Measurements from ENCODE around the gene ZBTB7C. TPM values are rescaled to one million over a fixed set of nuclear protein-coding genes. Genes with fewer than 3 reads are reported as not detected.

ZBTB7C gene
- total and polyA plus RNA-seq, 2 donors (not counting 1 experiment from before 2014, with no cell fraction given), result not detected

- no peaks in the 10 kb centered on the region for H4K20me1 ChIP-seq (ENCODE audit: control insufficient read depth, insufficient read depth, low read length, poor library complexity, severe bottlenecking)
- Mint-ChIP-seq H3K27me3 (peaks cover 73% of the 10 kb centered on the region), H3K9me3 (ENCODE audit: insufficient read depth) (peaks cover 3% of the 10 kb centered on the region), H3K4me1 (no peaks in the 10 kb centered on the region), H3K27ac (no peak overlapping the region), H3K4me3 (no peak overlapping the region)
- no peak overlapping the region for H2AFZ ChIP-seq (ENCODE audit: insufficient read depth, low read depth, low read length, poor library complexity, severe bottlenecking)
- H3K9ac ChIP-seq (ENCODE audit: low read length), result no peak overlapping the region
- H3K79me2 ChIP-seq (ENCODE audit: control insufficient read depth, insufficient read depth, low read length), result no peaks in the 10 kb centered on the region
- whole genome bisulfite sequencing (ENCODE audit: insufficient coverage), result 82% methylated on average over 4 of the region's 4 CpGs
- peaks cover 0 to 6% (median 0%) of the 10 kb centered on the region in 3 donors for H3K9me3 ChIP-seq (ENCODE audit: control extremely low read depth in 1 of 3, control insufficient read depth in 2 of 3, insufficient read depth in 1 of 3, low read length in 2 of 3)
- H3K4me3 ChIP-seq (ENCODE audit: control extremely low read depth in 1 of 5, extremely low read depth in 1 of 5, insufficient read depth in 1 of 5, low read depth in 2 of 5, low read length in 4 of 5), result no peak overlapping the region
- DNase-seq (no peak), ATAC-seq (ENCODE audit: low read depth) (no peak)
- peaks cover 0 to 31% (median 19%) of the 10 kb centered on the region in 4 experiments for H3K27me3 ChIP-seq (replicated peaks in 1 of 4; ENCODE audit: control extremely low read depth in 1 of 4, control insufficient read depth in 3 of 4, insufficient read depth in 4 of 4, low read length in 3 of 4)
- H3K4me1 ChIP-seq (ENCODE audit: control insufficient read depth in 2 of 2, insufficient read depth in 2 of 2, low read length in 2 of 2), result no peaks in the 10 kb centered on the region
- ChIA-PET CTCF (interaction anchor here (1.9 kb wide), 1 partner anchor 28 kb away, joined by 5 read pairs; no protein-coding TSS in a partner anchor), POLR2A (no interaction called here)
- no peaks in the 10 kb centered on the region for H3K36me3 ChIP-seq (replicated peaks in 1 of 2; ENCODE audit: control extremely low read depth in 1 of 2, control insufficient read depth in 1 of 2, extremely low read depth in 1 of 2, insufficient read depth in 2 of 2, low read length in 1 of 2)
- TF ChIP-seq CTCF (IDR thresholded peaks at IDR 0.05) (no peak), EZH2 (IDR thresholded peaks at IDR 0.05; ENCODE audit: borderline replicate concordance, insufficient read depth, low read depth, low read length, poor library complexity, severe bottlenecking) (no peak)
- no peak overlapping the region for H3K27ac ChIP-seq (ENCODE audit: low read length in 2 of 2)
- no peak overlapping the region for H3K4me2 ChIP-seq (replicated peaks; ENCODE audit: low read depth, low read length, poor library complexity, severe bottlenecking)
- intact Hi-C loops (cut with micrococcal nuclease), result no loop called here
Observed at GRCh38 chr18:48417985-48418384, 8.8 kb upstream of the ZBTB7C start.

DNA sequence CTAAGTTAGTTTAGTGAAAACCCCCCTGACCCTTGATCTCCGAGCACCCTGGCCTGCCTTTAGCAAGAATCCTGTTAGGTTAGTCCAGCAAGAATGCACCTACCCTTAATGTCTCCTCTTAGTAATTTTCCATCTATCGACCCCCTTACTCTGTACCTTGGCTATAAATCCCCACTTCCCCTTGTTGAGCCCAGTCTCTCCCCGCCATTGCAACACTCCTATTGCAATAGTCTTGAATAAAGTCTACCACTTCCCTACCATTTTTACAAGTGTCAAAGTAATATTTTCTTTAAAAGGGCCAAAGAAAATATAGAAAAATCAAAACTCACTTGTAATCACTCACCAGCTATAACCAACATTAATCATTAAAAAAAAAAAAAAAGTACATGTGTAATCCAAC is 4.2 kb upstream of the ZBTB7C start:
- no peak overlapping the region for H3K9ac ChIP-seq (ENCODE audit: low read length)
- H3K9me3 ChIP-seq (ENCODE audit: control extremely low read depth in 1 of 3, control insufficient read depth in 2 of 3, insufficient read depth in 1 of 3, low read length in 2 of 3), result peaks cover 0 to 5% (median 0%) of the 10 kb centered on the region in 3 donors
- H3K4me3 ChIP-seq (ENCODE audit: control extremely low read depth in 1 of 5, extremely low read depth in 1 of 5, insufficient read depth in 1 of 5, low read depth in 2 of 5, low read length in 4 of 5), result no peak overlapping the region
- Mint-ChIP-seq H3K9me3 (ENCODE audit: insufficient read depth) (peaks cover 3% of the 10 kb centered on the region), H3K27ac (no peak overlapping the region), H3K27me3 (peaks cover 67% of the 10 kb centered on the region), H3K4me3 (no peak overlapping the region), H3K4me1 (peaks cover 8% of the 10 kb centered on the region)
- no peaks in the 10 kb centered on the region for H4K20me1 ChIP-seq (ENCODE audit: control insufficient read depth, insufficient read depth, low read length, poor library complexity, severe bottlenecking)
- DNase-seq (no peak), ATAC-seq (ENCODE audit: low read depth) (no peak)
- H3K36me3 ChIP-seq (replicated peaks in 1 of 2; ENCODE audit: control extremely low read depth in 1 of 2, control insufficient read depth in 1 of 2, extremely low read depth in 1 of 2, insufficient read depth in 2 of 2, low read length in 1 of 2), result no peaks in the 10 kb centered on the region
- H3K4me1 ChIP-seq (ENCODE audit: control insufficient read depth in 2 of 2, insufficient read depth in 2 of 2, low read length in 2 of 2), result peaks cover 8% of the 10 kb centered on the region in 2 donors
- no peak overlapping the region for H3K27ac ChIP-seq (ENCODE audit: low read length in 2 of 2)
- intact Hi-C loops (cut with micrococcal nuclease), result no loop called here
- 100% methylated on average over 1 of the region's 3 CpGs for WGBS (ENCODE audit: insufficient coverage)
- ChIA-PET CTCF (no interaction called here), POLR2A (no interaction called here)
- TF ChIP-seq EZH2 (IDR thresholded peaks at IDR 0.05; ENCODE audit: borderline replicate concordance, insufficient read depth, low read depth, low read length, poor library complexity, severe bottlenecking) (no peak), CTCF (IDR thresholded peaks at IDR 0.05) (no peak)
- H3K79me2 ChIP-seq (ENCODE audit: control insufficient read depth, insufficient read depth, low read length), result no peaks in the 10 kb centered on the region
- H3K27me3 ChIP-seq (replicated peaks in 1 of 4; ENCODE audit: control extremely low read depth in 1 of 4, control insufficient read depth in 3 of 4, insufficient read depth in 4 of 4, low read length in 3 of 4), result peaks cover 0 to 39% (median 24%) of the 10 kb centered on the region in 4 experiments
- H3K4me2 ChIP-seq (replicated peaks; ENCODE audit: low read depth, low read length, poor library complexity, severe bottlenecking), result no peak overlapping the region
- no peak overlapping the region for H2AFZ ChIP-seq (ENCODE audit: insufficient read depth, low read depth, low read length, poor library complexity, severe bottlenecking)

Measured in B cell (primary cell).